Spleen (tissue), 7 donors: ENCODE data around the gene TAX1BP3.

ENCODE experiments used
- POLR2A ChIP-seq, 3 donors: fragments of 450-650 bp; IDR thresholded peaks; one replicate each; pipeline ENCODE4 v1.5.1; 2017; ENCODE audit warnings: antibody characterized with exemption in 3 of 3, mild to moderate bottlenecking in 1 of 3
- POLR2AphosphoS5 ChIP-seq, 3 donors: sonication (generic); formaldehyde crosslinking; IDR thresholded peaks; one replicate each; pipeline ENCODE4 v1.5.1; 2017; ENCODE audit warnings: antibody characterized with exemption in 3 of 3
- TF ChIP-seq, protein P1 (sequence below), 11 experiments: fragments of 200-600 bp in 7 of 11; fragments of 450-650 bp in 4 of 11; sonication (generic) in 4 of 11; IDR thresholded peaks in 8 of 11; conservative IDR thresholded peaks in 3 of 11; 1 replicate in 7 of 11; 2 replicates in 4 of 11; pipeline versions ENCODE4 v1.4.0 to v1.8.0; 2016 to 2021; ENCODE audit warnings: antibody characterized with exemption in 11 of 11, inconsistent platforms in 4 of 11, mild to moderate bottlenecking in 1 of 11
- donor health status: DM: no; HTN: no; CAD: no; lungs with moderate emphysema.
- donor health status: DM: no; HTN: no; CAD: no.
- donor health status: DM: no; HTN: no; CAD: no.

GRCh38 chr17:3615160-3615870, 53.1 kb downstream of the TAX1BP3 start:
- TF ChIP-seq POLR2AphosphoS5 (IDR thresholded peaks at IDR 0.05), result no peak
- TF ChIP-seq, protein P1, sequence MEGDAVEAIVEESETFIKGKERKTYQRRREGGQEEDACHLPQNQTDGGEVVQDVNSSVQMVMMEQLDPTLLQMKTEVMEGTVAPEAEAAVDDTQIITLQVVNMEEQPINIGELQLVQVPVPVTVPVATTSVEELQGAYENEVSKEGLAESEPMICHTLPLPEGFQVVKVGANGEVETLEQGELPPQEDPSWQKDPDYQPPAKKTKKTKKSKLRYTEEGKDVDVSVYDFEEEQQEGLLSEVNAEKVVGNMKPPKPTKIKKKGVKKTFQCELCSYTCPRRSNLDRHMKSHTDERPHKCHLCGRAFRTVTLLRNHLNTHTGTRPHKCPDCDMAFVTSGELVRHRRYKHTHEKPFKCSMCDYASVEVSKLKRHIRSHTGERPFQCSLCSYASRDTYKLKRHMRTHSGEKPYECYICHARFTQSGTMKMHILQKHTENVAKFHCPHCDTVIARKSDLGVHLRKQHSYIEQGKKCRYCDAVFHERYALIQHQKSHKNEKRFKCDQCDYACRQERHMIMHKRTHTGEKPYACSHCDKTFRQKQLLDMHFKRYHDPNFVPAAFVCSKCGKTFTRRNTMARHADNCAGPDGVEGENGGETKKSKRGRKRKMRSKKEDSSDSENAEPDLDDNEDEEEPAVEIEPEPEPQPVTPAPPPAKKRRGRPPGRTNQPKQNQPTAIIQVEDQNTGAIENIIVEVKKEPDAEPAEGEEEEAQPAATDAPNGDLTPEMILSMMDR (IDR thresholded peaks at IDR 0.05 in 8 of 11, conservative IDR thresholded peaks at IDR 0.05 in 3 of 11), result no peak
- TF ChIP-seq POLR2A (IDR thresholded peaks at IDR 0.05), result no peak
